K562 (cell line): ENCODE measurements around the gene GRK3. TPM values are rescaled to one million over a fixed set of nuclear protein-coding genes. Genes with fewer than 3 reads are reported as not detected.
A peak's percentile ranks its signal among the peaks of the same experiment; 100 is the strongest.

Experiments used
- ATAC-seq: fragments of 200-7000 bp; cut with Tn5 transposase; 3 replicates; pipeline ENCODE4 v1.9.1; 2020; ENCODE audit warnings: moderate library complexity
- BruUV-seq: library from RNA; stranded (reverse); fragments of 400-500 nt; replicated peaks from 2 replicates; lab custom pipeline; 2021; lab: Mats Ljungman, UMichigan
- CTCF ChIA-PET: fragments of 300-600 bp; formaldehyde crosslinking; extraction: SDS; loops from one replicate; lab custom pipeline; 2021; ENCODE audit warnings: low intra/inter-chr PET ratio; lab: Yijun Ruan, JAX
- POLR2A ChIA-PET: fragments of 300-600, 350-650 bp; sonication (Branson Sonifier 250); formaldehyde crosslinking; extraction: SDS; loops from one replicate; lab custom pipeline; 2021; ENCODE audit warnings: antibody characterized with exemption, inconsistent platforms; lab: Yijun Ruan, JAX
- DNase-seq, 4 experiments: peaks; one replicate each; pipeline versions ENCODE4 v3.0.0 to v3.0.0-alpha.2; 2011 to 2018; ENCODE audit warnings: low spot score in 3 of 4, mixed read lengths in 3 of 4; ENCODE audit errors: extremely low read depth in 1 of 4
- FAIRE-seq: peaks from 2 replicates; lab custom pipeline; 2011; peaks lifted over from hg19 to GRCh38; lab: Jason Lieb, UNC
- H2AFZ ChIP-seq: 2 replicates; pipeline ENCODE4 v1.6.0; 2011; ENCODE audit warnings: low read depth, low read length, control low read depth, inconsistent platforms
- H3K27ac ChIP-seq: fragments of 200-600 bp; 3 replicates; pipeline ENCODE4 v1.8.0; 2011; ENCODE audit warnings: low read depth, mild to moderate bottlenecking, control low read depth, inconsistent platforms, low read length, moderate library complexity, mixed read lengths; ENCODE audit errors: extremely low read depth
- H3K27me3 ChIP-seq, 2 experiments: fragments of 300-600 bp in 1 of 2; 2 replicates in 1 of 2; 3 replicates in 1 of 2; pipeline versions ENCODE4 v1.6.0 to v1.8.0; 2011; ENCODE audit warnings: inconsistent platforms in 2 of 2, low read length in 2 of 2, mild to moderate bottlenecking in 1 of 2, mixed read lengths in 1 of 2, moderate library complexity in 1 of 2; ENCODE audit not compliant: control insufficient read depth in 2 of 2, insufficient read depth in 2 of 2
- H3K36me3 ChIP-seq: fragments of 300-600 bp; 3 replicates; pipeline ENCODE4 v1.8.0; 2011; ENCODE audit warnings: mild to moderate bottlenecking, low read length, inconsistent platforms; ENCODE audit not compliant: control insufficient read depth, insufficient read depth
- H3K4me1 ChIP-seq, 2 experiments: fragments of 200-600 bp in 1 of 2; replicated peaks in 1 of 2; 2 replicates in 1 of 2; 3 replicates in 1 of 2; pipeline versions ENCODE4 v1.5.1 to v1.8.0; 2011; ENCODE audit warnings: inconsistent platforms in 2 of 2, low read length in 2 of 2, mild to moderate bottlenecking in 1 of 2, mixed read lengths in 1 of 2, moderate library complexity in 1 of 2; ENCODE audit not compliant: control insufficient read depth in 2 of 2, insufficient read depth in 2 of 2
- H3K4me2 ChIP-seq: 2 replicates; pipeline ENCODE4 v1.6.1; 2011; ENCODE audit warnings: low read length, control low read depth, inconsistent platforms, mixed read lengths; ENCODE audit not compliant: insufficient read depth
- H3K4me3 ChIP-seq: fragments of 200-600 bp; sonication (generic), shearing (Covaris generic); 2 replicates; pipeline ENCODE4 v1.5.1; 2016; ENCODE audit warnings: control low read depth, inconsistent platforms
- H3K79me2 ChIP-seq: fragments of 200-600 bp; 3 replicates; pipeline ENCODE4 v1.8.0; 2011; ENCODE audit warnings: low read length, inconsistent platforms; ENCODE audit not compliant: control insufficient read depth, insufficient read depth
- H3K9ac ChIP-seq, 2 experiments: 2 replicates each; pipeline versions ENCODE4 v1.6.0 to v1.6.1; 2011; ENCODE audit warnings: low read depth in 2 of 2, low read length in 2 of 2, control low read depth in 1 of 2, inconsistent platforms in 1 of 2, mild to moderate bottlenecking in 1 of 2, mixed read lengths in 1 of 2; ENCODE audit not compliant: insufficient read depth in 1 of 2
- H3K9me1 ChIP-seq: one replicate; pipeline ENCODE4 v1.6.0; 2011; ENCODE audit warnings: inconsistent platforms, mild to moderate bottlenecking, low read length, moderate library complexity; ENCODE audit not compliant: control insufficient read depth, insufficient read depth
- H3K9me3 ChIP-seq: replicated peaks from 2 replicates; pipeline ENCODE4 v1.5.1; 2011; ENCODE audit warnings: low read depth, low read length, inconsistent platforms; ENCODE audit not compliant: control insufficient read depth, insufficient read depth
- H4K20me1 ChIP-seq: replicated peaks from 2 replicates; pipeline ENCODE4 v1.6.1; 2011; ENCODE audit warnings: low read length, inconsistent platforms, mixed read lengths; ENCODE audit not compliant: control insufficient read depth, insufficient read depth
- FIP1L1 ChIP-seq: fragments of 200-400 bp; formaldehyde crosslinking; IDR thresholded peaks from 2 replicates; pipeline ENCODE4 v1.6.1; 2018; ENCODE audit warnings: mild to moderate bottlenecking, low read depth, low read length; ENCODE audit not compliant: poor library complexity, severe bottlenecking
- MCM5 ChIP-seq: fragments of 450-650 bp; IDR thresholded peaks from 2 replicates; pipeline ENCODE4 v1.6.1; 2016; ENCODE audit warnings: low read depth
- RAD21 ChIP-seq, 2 experiments: fragments of 250-450 bp in 1 of 2; fragments of 450-650 bp in 1 of 2; sonication (Bioruptor Pico) in 1 of 2; formaldehyde crosslinking in 1 of 2; IDR thresholded peaks in 1 of 2; conservative IDR thresholded peaks in 1 of 2; 2 replicates each; pipeline versions ENCODE4 v1.4.0 to v1.8.0; 2020 to 2022; ENCODE audit warnings: mild to moderate bottlenecking in 2 of 2, moderate library complexity in 1 of 2
- SIRT6 ChIP-seq: IDR thresholded peaks from one replicate; pipeline ENCODE4 v1.6.1; 2012; ENCODE audit warnings: low read depth, mild to moderate bottlenecking, control low read depth, inconsistent platforms, low read length, moderate library complexity
- XRCC5 ChIP-seq: fragments of 200-400 bp; formaldehyde crosslinking; IDR thresholded peaks from 2 replicates; pipeline ENCODE4 v1.6.1; 2017; ENCODE audit warnings: low read depth, mild to moderate bottlenecking, low read length
- ZMIZ1 ChIP-seq, 2 experiments: fragments of 150-350 bp in 1 of 2; IDR thresholded peaks; 2 replicates each; pipeline ENCODE4 v1.6.1; 2012 to 2016; ENCODE audit warnings: low read depth in 2 of 2, low read length in 2 of 2, mild to moderate bottlenecking in 1 of 2, moderate library complexity in 1 of 2
- ZNF165 ChIP-seq: fragments of 250-450 bp; sonication (Bioruptor Pico); IDR thresholded peaks from 2 replicates; pipeline ENCODE4 v1.4.0; 2020; ENCODE audit warnings: borderline replicate concordance
- ZSCAN29 ChIP-seq: fragments of 450-650 bp; IDR thresholded peaks from 2 replicates; pipeline ENCODE4 v1.6.1; 2017
- in situ Hi-C: fragments of 300-500 bp; cut with MboI; formaldehyde crosslinking; loops from 4 replicates; pipeline ENCODE4 v1.15.0; 2018; ENCODE audit warnings: inconsistent platforms, mixed read lengths
- intact Hi-C: fragments of 100-400 bp; cut with micrococcal nuclease; formaldehyde crosslinking; loops from 2 replicates; pipeline ENCODE4 v1.14.2; 2022
- polyA plus RNA-seq, 8 experiments: library from polyadenylated mRNA; depleted of rRNA in 4 of 8; stranded (reverse) in 5 of 8; unstranded in 3 of 8; fragments of >200 nt; fragmentation: Nextera tagmentation in 2 of 8; fragmentation: Illumina TruSeq in 1 of 8; extraction: Ambion mirVana in 2 of 8; extraction: Trizol in 1 of 8; gene quantifications; 2 replicates each; pipeline versions ENCODE4 v1.2.1 to v1.2.3, GENCODE V29; 2011 to 2014; ENCODE audit warnings: inconsistent platforms in 1 of 8, missing spikeins in 1 of 8
- total RNA-seq, 7 experiments: library from RNA; depleted of rRNA in 6 of 7; stranded (reverse); fragments of >200 nt in 6 of 7; fragmentation: Illumina TruSeq in 2 of 7; extraction: Trizol in 2 of 7; gene quantifications; 2 replicates each; pipeline versions ENCODE4 v1.2.1 to v1.2.3, GENCODE V29; 2011 to 2021; ENCODE audit warnings: low replicate concordance in 1 of 7

The GRK3 gene
- total and polyA plus RNA-seq, 9 of the 15 experiments (the other 6 are each of a cell fraction or from before 2014, with no cell fraction given) = 1.4 to 7.6 (median 3.6) TPM

GRCh38 chr22:25701056-25701780 lies 136.7 kb downstream of the GRK3 start (continued):
- no peak for TF ChIP-seq ZMIZ1 (IDR thresholded peaks at IDR 0.05; ENCODE audit: low read depth in 2 of 2, low read length in 2 of 2)
- no peak for TF ChIP-seq FIP1L1
- TF ChIP-seq SIRT6 = no peak
- no peak for TF ChIP-seq ZSCAN29
- TF ChIP-seq MCM5 = no peak
- TF ChIP-seq ZNF165 (CRISPR knock-in tag) = no peak

- H3K27me3 ChIP-seq = no peaks in the 10 kb centered on the region
- CTCF ChIA-PET = interaction anchor here (0.7 to 3.7 kb wide), 4 partner anchors 135 to 765 kb away, joined by 3 to 17 read pairs (median 5); no protein-coding TSS in a partner anchor
- DNase-seq (no peak), FAIRE-seq (no peak), ATAC-seq (no peak)
- no peaks in the 10 kb centered on the region for H3K79me2 ChIP-seq
- no peaks in the 10 kb centered on the region for H3K36me3 ChIP-seq
- no peaks in the 10 kb centered on the region for H4K20me1 ChIP-seq
- no peaks in the 10 kb centered on the region for H3K4me1 ChIP-seq
- no peak overlapping the region for H3K9ac ChIP-seq
- in situ Hi-C loops = loop anchor here (10.0 kb wide), 1 partner anchor 237 kb away; no protein-coding TSS in a partner anchor
- no peak overlapping the region for H3K27ac ChIP-seq
- intact Hi-C loops = loop anchor here (1.0 to 10.0 kb wide), 3 partner anchors 71 to 467 kb away; no protein-coding TSS in a partner anchor
- H3K4me3 ChIP-seq = no peak overlapping the region
- H3K9me3 ChIP-seq = no peaks in the 10 kb centered on the region
- no peak overlapping the region for H3K4me2 ChIP-seq
- POLR2A ChIA-PET = no interaction called here
- no TSS peak for BruUV-seq
- no peak overlapping the region for H2AFZ ChIP-seq
- H3K9me1 ChIP-seq = no peaks in the 10 kb centered on the region
- peak; percentile 47 to 68 for TF ChIP-seq RAD21 (CRISPR knock-in tag; conservative IDR thresholded peaks at IDR 0.05 in 1 of 2, IDR thresholded peaks at IDR 0.05 in 1 of 2)
- TF ChIP-seq XRCC5 = no peak
- TF ChIP-seq FIP1L1 = no peak
Measured at GRCh38 chr22:25702040-25702439, 137.6 kb downstream of the GRK3 start.
